HG02763 (cell line): ENCODE measurements around the gene CDC42EP3.
A peak's percentile ranks its signal among the peaks of the same experiment; 100 is the strongest.

Source experiments
- ATAC-seq: cut with Tn5 transposase; IDR thresholded peaks from one replicate; pipeline ENCODE4 v1.9.1; 2021; ENCODE audit warnings: mild to moderate bottlenecking, moderate library complexity; ENCODE audit not compliant: unreplicated experiment

CDC42EP3 gene

GRCh38 chr2:37637190-37637860, 34.1 kb downstream of the CDC42EP3 start:
- no peak for ATAC-seq

DNA sequence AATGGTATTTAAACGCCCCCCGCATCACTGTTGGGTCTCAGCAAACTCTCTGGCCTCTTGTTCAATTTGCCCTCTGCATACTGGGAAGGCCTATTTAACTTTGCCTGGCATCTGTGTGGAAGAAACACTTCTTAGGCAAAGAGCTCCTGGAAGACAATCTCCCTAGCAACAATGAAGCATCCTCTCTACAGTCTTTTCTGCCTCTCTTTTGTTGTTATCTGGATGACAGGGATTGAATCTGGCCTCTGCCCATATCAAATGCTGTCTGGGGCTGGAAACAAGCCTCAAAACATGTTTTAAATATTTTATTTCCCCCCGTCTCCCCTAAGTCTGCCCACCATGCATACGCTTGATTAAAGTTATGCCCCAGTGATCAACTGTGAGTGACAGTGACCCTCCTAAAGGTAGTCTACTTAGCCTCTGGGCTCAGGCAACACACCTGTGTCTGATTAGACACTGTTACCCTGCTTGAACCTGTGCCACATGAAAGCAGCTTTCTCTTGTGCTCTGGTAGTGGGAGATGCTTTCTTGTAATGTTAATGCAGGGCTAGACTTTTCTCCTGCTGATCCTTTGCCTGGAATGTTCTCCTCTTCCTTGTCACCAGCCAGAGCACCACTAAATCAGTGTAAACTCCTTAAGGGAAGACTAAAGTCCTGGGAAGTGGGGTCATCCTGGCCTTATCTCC, 34.9 kb downstream of the CDC42EP3 start:
- no peak for ATAC-seq

- peak; percentile 80 for ATAC-seq
These were observed 35.7 kb downstream of the CDC42EP3 start for GRCh38 chr2:37635504-37636380.

- no peak for ATAC-seq
These were observed 36.4 kb downstream of the CDC42EP3 start for GRCh38 chr2:37634914-37635503.

GRCh38 chr2:37633845-37634244, 37.6 kb downstream of the CDC42EP3 start:
- no peak for ATAC-seq

GRCh38 chr2:37633234-37633633, 38.2 kb downstream of the CDC42EP3 start:
- ATAC-seq: no peak

DNA sequence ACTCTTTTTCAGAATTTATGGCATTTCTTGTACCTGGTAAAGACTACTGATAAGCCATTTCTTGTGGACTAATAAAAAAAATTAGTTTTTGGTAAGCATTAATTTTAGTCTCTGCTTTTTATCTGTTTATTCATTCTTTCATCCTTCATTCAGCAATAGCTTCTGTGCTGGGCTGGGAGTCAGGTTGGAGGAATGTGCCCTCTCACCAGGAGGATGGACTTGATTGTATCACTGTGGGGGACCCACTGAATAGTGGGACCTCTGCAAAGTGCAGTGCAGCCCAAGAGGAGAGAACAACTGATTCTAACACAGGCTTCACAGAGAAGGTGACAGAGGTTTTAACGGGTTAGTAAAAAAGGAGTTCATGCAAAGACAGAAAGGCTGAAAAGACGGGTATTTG, 39.1 kb downstream of the CDC42EP3 start:
- no peak for ATAC-seq

- no peak for ATAC-seq
These were observed 39.7 kb downstream of the CDC42EP3 start for GRCh38 chr2:37631698-37632097.

GRCh38 chr2:37631292-37631691, 40.1 kb downstream of the CDC42EP3 start:
- no peak for ATAC-seq

- ATAC-seq: no peak
These were observed 40.7 kb downstream of the CDC42EP3 start for GRCh38 chr2:37630776-37631175.

DNA sequence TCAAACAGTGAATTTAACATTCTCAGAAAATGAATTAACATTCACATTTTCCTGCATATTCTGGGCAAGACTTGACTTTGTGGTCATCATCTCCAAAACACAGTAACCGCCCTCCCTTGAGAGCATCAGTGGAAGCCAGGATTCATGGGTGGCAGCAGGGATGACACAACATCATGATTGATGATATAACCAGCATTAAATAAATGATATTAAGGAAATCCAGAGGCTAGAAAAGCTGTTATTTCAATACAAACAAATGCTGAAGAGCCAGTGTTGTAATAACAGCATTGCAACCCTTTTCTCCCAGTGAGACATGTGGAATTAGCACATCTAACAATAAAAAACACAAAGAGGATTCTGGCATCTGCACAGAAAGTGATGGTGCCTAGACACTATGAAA, 41.1 kb downstream of the CDC42EP3 start:
- ATAC-seq: no peak

DNA sequence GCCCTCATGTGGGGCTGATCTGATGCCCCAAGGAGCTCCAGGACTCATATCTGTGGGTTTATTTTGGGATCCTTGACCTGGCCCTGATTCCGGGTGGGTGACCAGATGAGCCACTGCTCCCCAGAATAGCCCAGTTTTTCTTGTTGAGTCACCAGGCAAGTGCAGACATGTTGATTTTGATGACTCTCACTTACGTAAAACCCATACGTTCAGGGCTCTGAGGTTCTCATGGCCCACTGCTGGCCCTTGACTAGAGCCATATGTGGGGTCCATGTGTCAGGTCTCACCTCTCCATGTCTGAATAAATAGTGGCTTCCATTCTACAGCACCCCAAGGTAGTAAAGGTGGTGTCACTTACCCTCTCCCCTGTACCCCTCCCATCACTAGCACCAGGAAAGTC, 41.9 kb downstream of the CDC42EP3 start:
- no peak for ATAC-seq

GRCh38 chr2:37627710-37628109, 43.7 kb downstream of the CDC42EP3 start:
- ATAC-seq: no peak

GRCh38 chr2:37625796-37626571, 45.5 kb downstream of the CDC42EP3 start:
- peak; percentile 37 for ATAC-seq

DNA sequence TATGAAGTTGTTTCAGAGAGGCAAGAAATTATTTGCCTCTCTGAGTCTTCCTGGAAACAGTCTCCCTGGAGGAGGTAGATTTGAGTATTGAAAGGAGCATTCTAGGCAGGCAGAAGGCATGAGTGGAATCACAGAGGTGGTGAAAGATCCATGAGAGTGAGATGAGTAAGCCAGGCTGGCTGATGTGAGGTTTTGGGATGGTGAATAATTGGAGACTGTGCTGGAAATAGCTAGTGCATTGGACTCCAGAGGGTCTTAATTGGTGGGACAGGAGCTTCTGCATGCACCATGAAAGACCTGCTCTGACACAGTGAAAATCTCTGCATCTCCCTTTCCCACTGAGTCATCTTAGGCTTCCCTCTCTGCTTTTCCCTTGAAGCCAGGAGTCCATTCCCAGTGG, 46.3 kb downstream of the CDC42EP3 start:
- no peak for ATAC-seq

DNA sequence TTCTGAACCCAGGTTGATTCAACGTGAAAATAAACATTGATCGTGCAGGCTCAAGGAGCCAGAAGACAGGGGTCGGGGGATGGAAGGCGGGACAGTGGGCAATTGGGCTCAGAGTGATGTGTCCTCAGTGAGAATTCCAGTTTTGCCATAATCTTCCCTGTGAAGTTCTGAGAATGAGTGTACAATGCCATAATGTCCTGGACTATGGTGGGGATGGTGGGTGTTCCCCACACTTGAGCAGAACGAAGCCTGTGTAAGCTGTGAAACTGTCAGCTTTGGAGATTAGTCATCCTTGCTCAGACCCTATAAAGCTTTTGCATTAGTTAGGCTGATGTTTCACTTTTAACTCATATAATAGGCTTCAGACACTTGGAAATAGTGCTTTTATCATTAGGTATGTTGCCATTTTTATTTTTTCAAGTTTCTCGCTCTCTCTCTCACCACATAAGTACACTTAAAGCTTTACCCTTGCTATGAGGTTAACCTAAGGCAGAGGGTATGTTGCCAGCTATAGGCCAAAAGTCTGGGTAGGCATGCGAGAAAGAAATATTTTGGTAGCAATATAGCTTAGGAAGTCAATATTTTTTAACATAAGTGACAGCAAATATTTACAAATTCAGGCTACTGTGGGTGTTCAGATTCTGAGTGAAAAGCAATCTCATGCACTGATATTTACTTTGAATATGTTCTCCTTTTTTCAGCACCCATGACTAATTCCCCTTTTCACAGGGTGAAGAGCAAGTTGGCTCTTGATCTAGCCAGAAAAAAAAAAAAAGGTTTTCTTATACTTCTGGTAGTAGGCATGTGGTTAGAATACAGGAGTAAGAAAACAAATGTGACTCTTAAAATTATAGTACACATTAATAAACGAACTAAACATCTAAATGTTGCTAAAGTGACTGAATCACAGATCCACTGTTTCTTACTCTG, 47.2 kb downstream of the CDC42EP3 start:
- ATAC-seq: peak; percentile 72

- ATAC-seq: no peak
These were observed 48.0 kb downstream of the CDC42EP3 start for GRCh38 chr2:37623406-37623805.

DNA sequence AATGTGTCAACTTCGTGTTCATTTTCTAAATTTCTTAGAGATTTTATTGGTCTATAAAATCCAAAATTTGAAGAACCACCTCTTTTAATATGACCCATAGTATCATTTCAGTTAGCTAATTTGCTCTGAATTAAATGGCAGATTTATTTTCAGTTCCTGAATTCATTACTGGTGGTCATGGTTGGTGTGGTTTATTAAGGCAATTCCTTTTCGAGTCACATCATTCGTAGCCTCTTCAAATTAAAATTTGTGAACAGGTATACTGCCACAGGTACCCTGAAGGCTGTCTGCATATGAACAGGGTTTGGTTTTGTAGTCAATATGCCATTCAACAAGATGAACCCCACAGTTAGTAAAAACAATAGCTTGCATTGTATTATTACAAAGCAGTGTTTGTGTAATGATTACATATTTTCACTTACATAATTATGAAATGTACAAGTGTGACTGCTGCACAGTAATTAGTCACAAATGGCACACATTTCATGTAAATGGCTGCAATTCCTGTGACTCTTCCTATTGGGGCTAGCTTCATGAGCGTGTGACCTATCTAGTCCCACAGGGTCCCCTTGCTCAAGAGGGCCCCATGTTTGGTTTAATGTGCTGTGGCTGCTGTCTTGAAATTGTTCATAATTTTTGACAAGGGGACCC, 48.9 kb downstream of the CDC42EP3 start:
- no peak for ATAC-seq

GRCh38 chr2:37621199-37621598, 50.2 kb downstream of the CDC42EP3 start:
- no peak for ATAC-seq
